Thymus (tissue), 11 donors: ENCODE data around the gene SLC38A3. TPM values are rescaled to one million over a fixed set of nuclear protein-coding genes. Genes with fewer than 3 reads are reported as not detected.
A peak's percentile ranks its signal among the peaks of the same experiment; 100 is the strongest.

Experiments used
- DNase-seq, 9 donors: peaks; one replicate each; pipeline ENCODE4 v3.0.0-alpha.2; 2013; ENCODE audit warnings: low spot score in 9 of 9, low read depth in 6 of 9, missing footprints in 1 of 9
- H3K27ac ChIP-seq, 2 donors: one replicate each; pipeline ENCODE4 v1.5.1; 2013; ENCODE audit warnings: control low read depth in 1 of 2, low read depth in 1 of 2, low read length in 1 of 2, mild to moderate bottlenecking in 1 of 2, moderate library complexity in 1 of 2
- H3K27me3 ChIP-seq, 2 donors: one replicate each; pipeline ENCODE4 v1.5.1; 2013; ENCODE audit warnings: low read length in 1 of 2; ENCODE audit not compliant: control insufficient read depth in 2 of 2, insufficient read depth in 1 of 2
- H3K36me3 ChIP-seq, 2 donors: one replicate each; pipeline ENCODE4 v1.5.1; 2013; ENCODE audit warnings: low read length in 1 of 2, mild to moderate bottlenecking in 1 of 2, moderate library complexity in 1 of 2; ENCODE audit not compliant: control insufficient read depth in 2 of 2, insufficient read depth in 2 of 2
- H3K4me1 ChIP-seq, 2 donors: one replicate each; pipeline ENCODE4 v1.5.1; 2013; ENCODE audit warnings: low read length in 2 of 2; ENCODE audit not compliant: control insufficient read depth in 2 of 2, insufficient read depth in 2 of 2
- H3K4me3 ChIP-seq, 2 donors: one replicate each; pipeline ENCODE4 v1.5.1; 2013; ENCODE audit warnings: low read length in 2 of 2, control low read depth in 1 of 2, mild to moderate bottlenecking in 1 of 2
- H3K9me3 ChIP-seq, 2 donors: one replicate each; pipeline ENCODE4 v1.5.1; 2013; ENCODE audit warnings: low read length in 1 of 2, mild to moderate bottlenecking in 1 of 2; ENCODE audit not compliant: control insufficient read depth in 2 of 2, insufficient read depth in 1 of 2
- WGBS: extraction: QIAGEN DNeasy Blood & Tissue Kit; methylation state at CpG from one replicate; pipeline ENCODE4 v1.1.7; 2013; 5-methylcytosine and 5-hydroxymethylcytosine counted together
- polyA plus RNA-seq: library from polyadenylated mRNA; stranded (reverse); fragments of 200-250 nt; gene quantifications from one replicate; pipeline ENCODE4 v1.2.3, GENCODE V29; 2013
- total RNA-seq: library from RNA; stranded (reverse); fragments of 120-200 nt; gene quantifications from one replicate; pipeline ENCODE4 v1.2.4, GENCODE V29; 2013
- donor health status: healthy.

Gene SLC38A3
- total and polyA plus RNA-seq, 2 donors: 0.05 to 0.18 TPM

DNA sequence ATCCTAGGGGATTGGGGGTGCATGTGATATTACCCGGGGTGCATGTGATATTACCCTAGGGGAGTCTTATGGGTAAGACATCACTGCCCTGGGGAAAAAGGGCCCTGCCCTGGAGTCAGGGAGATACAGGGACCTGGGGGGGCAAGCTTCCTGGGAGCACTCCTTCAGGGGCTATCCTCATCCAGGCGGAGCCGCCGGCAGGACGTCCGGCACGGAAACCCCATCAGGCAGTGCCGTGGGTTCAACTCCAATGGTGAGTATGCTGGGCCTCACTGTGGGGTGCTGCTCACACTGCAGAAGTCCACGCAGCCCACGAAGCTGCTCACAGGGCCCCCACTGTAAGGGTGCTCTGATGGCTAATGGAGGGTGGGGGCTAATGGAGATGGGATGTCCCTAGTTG lies 19.0 kb upstream of the SLC38A3 start:
- no peak overlapping the region for H3K27ac ChIP-seq
- no peak overlapping the region for H3K4me3 ChIP-seq
- no peaks in the 10 kb centered on the region for H3K4me1 ChIP-seq
- 98% methylated on average over 10 of the region's 10 CpGs for WGBS
- peaks cover 0 to under 1% of the 10 kb centered on the region in 2 donors for H3K27me3 ChIP-seq
- no peaks in the 10 kb centered on the region for H3K36me3 ChIP-seq
- DNase-seq: no peak
- no peaks in the 10 kb centered on the region for H3K9me3 ChIP-seq

DNA sequence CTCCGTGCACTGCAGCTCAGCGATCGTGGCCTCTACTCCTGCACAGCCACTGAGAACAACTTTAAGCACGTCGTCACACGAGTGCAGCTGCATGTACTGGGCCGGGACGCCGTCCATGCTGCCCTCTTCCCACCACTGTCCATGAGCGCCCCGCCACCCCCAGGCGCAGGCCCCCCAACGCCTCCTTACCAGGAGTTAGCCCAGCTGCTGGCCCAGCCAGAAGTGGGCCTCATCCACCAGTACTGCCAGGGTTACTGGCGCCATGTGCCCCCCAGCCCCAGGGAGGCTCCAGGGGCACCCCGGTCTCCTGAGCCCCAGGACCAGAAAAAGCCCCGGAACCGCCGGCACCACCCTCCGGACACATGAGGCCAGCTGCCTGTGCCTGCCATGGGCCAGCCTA lies 17.3 kb upstream of the SLC38A3 start:
- no peaks in the 10 kb centered on the region for H3K9me3 ChIP-seq
- H3K36me3 ChIP-seq: no peaks in the 10 kb centered on the region
- no peak for DNase-seq
- H3K27me3 ChIP-seq: peaks cover under 1 to 8% of the 10 kb centered on the region in 2 donors
- H3K27ac ChIP-seq: no peak overlapping the region
- no peaks in the 10 kb centered on the region for H3K4me1 ChIP-seq
- 96% methylated on average over 19 of the region's 19 CpGs for WGBS
- H3K4me3 ChIP-seq: no peak overlapping the region

DNA sequence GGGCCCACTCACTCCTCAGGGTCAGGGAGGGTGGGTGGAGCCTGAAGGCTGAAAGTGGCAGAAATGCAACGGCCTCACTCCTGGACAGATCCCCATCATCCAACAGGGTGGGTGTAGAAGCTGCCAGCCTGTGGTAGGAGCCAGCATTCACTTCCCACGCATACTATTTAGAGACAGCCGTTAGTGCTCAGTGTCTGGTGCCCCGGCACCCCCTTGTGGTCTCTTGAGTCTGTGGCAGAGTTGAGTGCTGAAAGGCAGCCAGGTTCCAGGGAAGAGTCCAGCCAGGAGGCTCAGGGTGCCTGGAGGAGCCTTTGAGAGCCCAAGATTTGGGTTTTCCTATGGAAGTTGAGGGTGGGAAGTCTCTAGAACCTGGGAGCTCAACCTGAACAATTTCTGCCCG lies 15.8 kb upstream of the SLC38A3 start:
- peak in 7 of 9 donors; percentile 27 to 73 (median 50) for DNase-seq

DNA sequence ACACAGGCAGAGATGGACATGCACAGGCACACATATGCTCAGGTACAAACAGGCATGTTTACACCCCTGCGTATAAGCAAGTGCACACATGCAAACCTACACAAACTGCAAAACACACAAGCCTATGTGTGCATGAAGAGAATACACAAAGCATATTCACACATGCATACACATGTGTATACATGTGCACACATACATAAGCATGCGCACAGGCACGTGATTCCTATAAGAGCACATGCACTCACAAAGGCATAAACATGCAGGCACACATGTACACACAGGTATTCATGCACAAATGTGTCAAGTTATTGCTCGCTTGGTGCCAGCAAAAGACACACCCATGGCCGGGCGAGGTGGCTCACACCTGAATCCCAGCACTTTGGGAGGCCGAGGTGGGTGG lies 15.1 kb upstream of the SLC38A3 start:
- Histone ChIP-seq H3K27ac (no peak overlapping the region), H3K4me3 (no peak overlapping the region), H3K27me3 (peaks cover 19 to 31% of the 10 kb centered on the region in 2 donors), H3K9me3 (peaks cover 0 to 6% of the 10 kb centered on the region in 2 donors), H3K4me1 (peaks cover 0 to 9% of the 10 kb centered on the region in 2 donors), H3K36me3 (no peaks in the 10 kb centered on the region)
- WGBS: 96% methylated on average over 7 of the region's 7 CpGs
- no peak for DNase-seq

More for the DNA sequence above, 15.8 kb upstream of the SLC38A3 start:
- WGBS: 16% methylated on average over 5 of the region's 5 CpGs
- H3K4me1 ChIP-seq: peaks cover 0 to 5% of the 10 kb centered on the region in 2 donors
- peaks cover 0 to under 1% of the 10 kb centered on the region in 2 donors for H3K9me3 ChIP-seq
- H3K27ac ChIP-seq: no peak overlapping the region
- no peaks in the 10 kb centered on the region for H3K36me3 ChIP-seq
- no peak overlapping the region for H3K4me3 ChIP-seq
- peaks cover 15 to 24% of the 10 kb centered on the region in 2 donors for H3K27me3 ChIP-seq

DNA sequence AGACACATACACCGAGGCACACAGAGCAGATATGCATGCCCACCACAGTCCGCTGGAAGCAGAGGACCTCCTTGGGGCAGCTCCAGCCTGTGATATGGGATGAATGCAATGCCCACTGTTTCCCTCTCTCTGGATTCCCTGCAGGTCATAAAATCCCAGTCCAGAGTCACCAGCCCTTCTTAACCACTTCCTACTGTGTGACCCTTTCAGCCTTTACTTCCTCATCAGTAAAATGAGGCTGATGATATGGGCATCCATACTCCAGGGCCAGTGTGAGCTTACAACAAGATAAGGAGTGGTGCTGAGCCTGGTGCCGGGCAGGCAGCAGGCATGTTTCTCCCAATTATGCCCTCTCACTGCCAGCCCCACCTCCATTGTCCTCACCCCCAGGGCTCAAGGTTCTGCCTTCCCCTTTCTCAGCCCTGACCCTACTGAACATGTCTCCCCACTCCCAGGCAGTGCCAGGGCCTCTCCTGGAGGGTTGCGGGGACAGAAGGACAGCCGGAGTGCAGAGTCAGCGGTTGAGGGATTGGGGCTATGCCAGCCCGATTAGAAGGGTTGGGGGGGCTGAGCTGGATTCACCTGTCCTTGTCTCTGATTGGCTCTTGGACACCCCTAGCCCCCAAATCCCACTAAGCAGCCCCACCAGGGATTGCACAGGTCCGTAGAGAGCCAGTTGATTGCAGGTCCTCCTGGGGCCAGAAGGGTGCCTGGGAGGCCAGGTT lies 14.0 kb upstream of the SLC38A3 start, which contains the start of gene GNAT1:
GNAT1 (plus strand) TSS at position 675 of the 725 bp plus-strand sequence. CDS start 116 bp downstream, outside the sequence.
- H3K4me1 ChIP-seq: peaks cover 0 to 9% of the 10 kb centered on the region in 2 donors

DNA sequence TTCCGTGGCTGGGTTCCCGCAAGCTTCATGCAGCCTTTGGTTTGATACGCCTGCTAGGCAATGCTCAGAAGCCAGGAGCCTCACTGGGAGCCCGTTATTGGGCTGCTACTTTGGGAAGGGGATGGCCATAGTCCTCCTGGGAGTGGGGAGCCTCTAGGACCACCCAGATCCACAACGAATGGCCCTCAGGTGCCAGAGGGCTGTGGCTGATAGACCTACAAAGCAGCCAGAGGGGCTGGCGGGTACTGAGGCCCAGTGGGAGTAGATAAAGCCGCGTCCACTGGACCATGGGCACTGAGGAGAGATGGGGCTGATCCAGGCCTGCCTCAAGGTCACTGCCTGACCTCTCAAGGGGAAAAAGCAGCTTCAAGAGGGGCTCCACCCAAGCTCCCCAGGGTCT lies 12.9 kb upstream of the SLC38A3 start:
- peaks cover 0 to 9% of the 10 kb centered on the region in 2 donors for H3K4me1 ChIP-seq
- peaks cover 0 to 6% of the 10 kb centered on the region in 2 donors for H3K9me3 ChIP-seq
- H3K27ac ChIP-seq: no peak overlapping the region
- no peak for DNase-seq
- peaks cover 23 to 49% of the 10 kb centered on the region in 2 donors for H3K27me3 ChIP-seq
- H3K36me3 ChIP-seq: no peaks in the 10 kb centered on the region
- no peak overlapping the region for H3K4me3 ChIP-seq
- 95% methylated on average over 8 of the region's 8 CpGs for WGBS

More for the DNA sequence above, 14.0 kb upstream of the SLC38A3 start, which contains the start of gene GNAT1:
- no peaks in the 10 kb centered on the region for H3K36me3 ChIP-seq
- H3K27me3 ChIP-seq: peaks cover 23 to 42% of the 10 kb centered on the region in 2 donors
- no peak within 1 kb of the TSS for H3K4me3 ChIP-seq
- peaks cover 0 to 6% of the 10 kb centered on the region in 2 donors for H3K9me3 ChIP-seq
- 88% methylated on average over 8 of the region's 8 CpGs for WGBS
- DNase-seq: no peak
- H3K27ac ChIP-seq: no peak within 1 kb of the TSS

DNA sequence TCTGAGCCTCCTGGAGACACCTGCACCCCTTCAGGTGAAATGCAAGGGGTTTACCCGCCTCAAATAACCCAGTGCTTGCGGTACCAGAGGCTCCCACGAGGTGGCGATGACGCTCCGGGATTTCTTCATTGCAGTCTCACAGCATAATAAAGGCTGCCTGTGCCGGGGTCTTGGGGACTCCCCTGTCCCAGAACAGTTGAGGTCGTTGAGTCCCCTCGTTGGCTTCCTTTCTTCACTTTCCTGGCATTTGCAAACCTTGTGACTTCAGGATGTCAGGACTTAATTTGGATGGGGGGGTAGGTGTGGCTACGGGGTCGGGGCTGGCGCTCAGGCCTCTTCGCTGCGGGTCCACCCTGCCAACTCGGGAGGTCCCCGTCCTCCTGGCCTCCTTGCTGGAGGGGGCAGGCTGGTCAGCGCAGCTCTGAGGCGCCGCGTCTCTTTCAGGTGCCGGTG lies 12.4 kb upstream of the SLC38A3 start:
- Histone ChIP-seq H3K27me3 (peaks cover 23 to 49% of the 10 kb centered on the region in 2 donors), H3K9me3 (peaks cover 0 to 6% of the 10 kb centered on the region in 2 donors), H3K4me3 (no peak overlapping the region), H3K4me1 (peaks cover 0 to 9% of the 10 kb centered on the region in 2 donors), H3K36me3 (no peaks in the 10 kb centered on the region), H3K27ac (no peak overlapping the region)
- WGBS: 16% methylated on average over 21 of the region's 21 CpGs
- DNase-seq: peak; percentile 45 to 88 (median 69)

DNA sequence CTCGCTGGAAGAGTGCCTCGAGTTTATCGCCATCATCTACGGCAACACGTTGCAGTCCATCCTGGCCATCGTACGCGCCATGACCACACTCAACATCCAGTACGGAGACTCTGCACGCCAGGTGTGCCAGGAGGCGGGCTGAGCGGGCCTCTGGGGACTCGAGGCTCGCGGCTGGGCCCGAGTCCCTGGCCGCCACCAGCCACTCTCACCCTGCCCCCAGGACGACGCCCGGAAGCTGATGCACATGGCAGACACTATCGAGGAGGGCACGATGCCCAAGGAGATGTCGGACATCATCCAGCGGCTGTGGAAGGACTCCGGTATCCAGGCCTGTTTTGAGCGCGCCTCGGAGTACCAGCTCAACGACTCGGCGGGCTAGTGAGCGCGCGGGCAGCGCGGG lies 11.8 kb upstream of the SLC38A3 start:
- H3K4me1 ChIP-seq: peaks cover 0 to 9% of the 10 kb centered on the region in 2 donors
- H3K9me3 ChIP-seq: peaks cover 0 to 6% of the 10 kb centered on the region in 2 donors
- 52% methylated on average over 36 of the region's 36 CpGs for WGBS
- H3K27ac ChIP-seq: no peak overlapping the region
- no peak for DNase-seq
- peaks cover 23 to 49% of the 10 kb centered on the region in 2 donors for H3K27me3 ChIP-seq
- H3K4me3 ChIP-seq: no peak overlapping the region
- no peaks in the 10 kb centered on the region for H3K36me3 ChIP-seq

DNA sequence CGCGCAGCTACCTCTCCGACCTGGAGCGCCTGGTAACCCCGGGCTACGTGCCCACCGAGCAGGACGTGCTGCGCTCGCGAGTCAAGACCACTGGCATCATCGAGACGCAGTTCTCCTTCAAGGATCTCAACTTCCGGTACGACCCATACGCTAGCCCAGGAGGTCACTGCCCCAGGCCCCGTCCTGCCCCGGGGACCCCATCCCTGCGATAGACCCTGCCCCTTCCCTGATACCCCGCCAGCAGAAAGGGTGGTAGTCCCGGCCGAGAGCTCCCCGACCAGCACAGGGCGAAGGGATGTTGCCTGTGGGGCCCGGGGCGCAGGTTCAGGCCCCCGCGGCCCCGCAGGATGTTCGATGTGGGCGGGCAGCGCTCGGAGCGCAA lies 11.3 kb upstream of the SLC38A3 start:
- 48% methylated on average over 34 of the region's 34 CpGs for WGBS
- peaks cover 0 to 6% of the 10 kb centered on the region in 2 donors for H3K9me3 ChIP-seq
- peaks cover 0 to 9% of the 10 kb centered on the region in 2 donors for H3K4me1 ChIP-seq
- no peak for DNase-seq
- no peaks in the 10 kb centered on the region for H3K36me3 ChIP-seq
- no peak overlapping the region for H3K27ac ChIP-seq
- H3K27me3 ChIP-seq: peaks cover 23 to 50% of the 10 kb centered on the region in 2 donors
- no peak overlapping the region for H3K4me3 ChIP-seq
